ENCODE results near the gene SYT14. TPM values are rescaled to one million over a fixed set of nuclear protein-coding genes. Genes with fewer than 3 reads are reported as not detected.
A peak's percentile ranks its signal among the peaks of the same experiment; 100 is the strongest.
"Not testable (repeated sequence)": the region's sequence is repeated elsewhere in the genome, so short reads cannot be mapped to it uniquely, and the experiment has no call there.

SYT14 gene
- not detected in 2 replicates for total RNA-seq

- intact Hi-C loops (cut with micrococcal nuclease) = loop anchor here (10.0 kb wide), 1 partner anchor 53 kb away; no protein-coding TSS in a partner anchor
- Mint-ChIP-seq H3K9me3 (no peaks in the 10 kb centered on the region), H3K27ac (peak within 1 kb of the TSS; percentile 14), H3K4me3 (peak within 1 kb of the TSS; percentile 64), H3K4me1 (peaks cover 8% of the 10 kb centered on the region), H3K36me3 (ENCODE audit: low read depth) (peaks cover 3% of the 10 kb centered on the region), H3K27me3 (peaks cover 68% of the 10 kb centered on the region)
- DNase-seq = peak; percentile 57
Measured at GRCh38 chr1:209937996-209938959, at the start of gene SYT14. SYT14 (plus strand) TSS chr1:209938217; CDS start chr1:209938265, 48 bp downstream.

GRCh38 chr1:209888291-209889076 is 49.5 kb upstream of the SYT14 start:
- DNase-seq = peak; percentile 37
- H3K9me3 Mint-ChIP-seq = not testable (repeated sequence)

GRCh38 chr1:209889077-209889418 is 49.0 kb upstream of the SYT14 start:
- H3K9me3 Mint-ChIP-seq = no peaks in the 10 kb centered on the region
- intact Hi-C loops (cut with micrococcal nuclease) = loop anchor here (10.0 kb wide), 1 partner anchor 46 kb away; the partner anchor contains the start of gene SYT14
- no peak overlapping the region for H3K4me3 Mint-ChIP-seq
- DNase-seq = peak; percentile 50
- peaks cover 5% of the 10 kb centered on the region for H3K4me1 Mint-ChIP-seq
- no peak overlapping the region for H3K27ac Mint-ChIP-seq
- H3K36me3 Mint-ChIP-seq (ENCODE audit: low read depth) = no peaks in the 10 kb centered on the region
- peaks cover 15% of the 10 kb centered on the region for H3K27me3 Mint-ChIP-seq

More at GRCh38 chr1:209888291-209889076, 49.5 kb upstream of the SYT14 start:
- not testable (repeated sequence) for H3K4me1 Mint-ChIP-seq; H3K4me3 Mint-ChIP-seq; H3K36me3 Mint-ChIP-seq (ENCODE audit: low read depth); H3K27ac Mint-ChIP-seq
- H3K27me3 Mint-ChIP-seq = peaks cover 14% of the 10 kb centered on the region
- intact Hi-C loops (cut with micrococcal nuclease) = loop anchor here (10.0 kb wide), 1 partner anchor 46 kb away; the partner anchor contains the start of gene SYT14

GRCh38 chr1:209890641-209891330 is 47.2 kb upstream of the SYT14 start:
- intact Hi-C loops (cut with micrococcal nuclease) = no loop called here
- DNase-seq = peak; percentile 21
- no peak overlapping the region for H3K4me3 Mint-ChIP-seq
- H3K9me3 Mint-ChIP-seq = no peaks in the 10 kb centered on the region
- no peaks in the 10 kb centered on the region for H3K36me3 Mint-ChIP-seq (ENCODE audit: low read depth)
- no peak overlapping the region for H3K27ac Mint-ChIP-seq
- H3K4me1 Mint-ChIP-seq = peaks cover 5% of the 10 kb centered on the region
- H3K27me3 Mint-ChIP-seq = peaks cover 12% of the 10 kb centered on the region

- intact Hi-C loops (cut with micrococcal nuclease) = no loop called here
- Mint-ChIP-seq H3K4me3 (no peak overlapping the region), H3K4me1 (peaks cover 9% of the 10 kb centered on the region), H3K36me3 (ENCODE audit: low read depth) (no peaks in the 10 kb centered on the region), H3K27me3 (peaks cover 8% of the 10 kb centered on the region), H3K27ac (no peak overlapping the region), H3K9me3 (no peaks in the 10 kb centered on the region)
- peak; percentile 44 for DNase-seq
Measured at GRCh38 chr1:209893751-209894150, 44.3 kb upstream of the SYT14 start.

GRCh38 chr1:209895709-209896108 is 42.3 kb upstream of the SYT14 start:
- no peaks in the 10 kb centered on the region for H3K9me3 Mint-ChIP-seq
- peak; percentile 54 for DNase-seq
- H3K36me3 Mint-ChIP-seq (ENCODE audit: low read depth) = no peaks in the 10 kb centered on the region
- intact Hi-C loops (cut with micrococcal nuclease) = no loop called here
- H3K4me3 Mint-ChIP-seq = peak overlapping the region; percentile 3
- peaks cover 9% of the 10 kb centered on the region for H3K4me1 Mint-ChIP-seq
- peak overlapping the region; percentile 57 for H3K27ac Mint-ChIP-seq
- H3K27me3 Mint-ChIP-seq = peaks cover 8% of the 10 kb centered on the region

- H3K4me3 Mint-ChIP-seq = no peak overlapping the region
- peaks cover 8% of the 10 kb centered on the region for H3K27me3 Mint-ChIP-seq
- H3K4me1 Mint-ChIP-seq = peaks cover 9% of the 10 kb centered on the region
- no peaks in the 10 kb centered on the region for H3K9me3 Mint-ChIP-seq
- H3K36me3 Mint-ChIP-seq (ENCODE audit: low read depth) = no peaks in the 10 kb centered on the region
- intact Hi-C loops (cut with micrococcal nuclease) = no loop called here
- H3K27ac Mint-ChIP-seq = no peak overlapping the region
- DNase-seq = peak; percentile 25
Measured at GRCh38 chr1:209896346-209896745, 41.7 kb upstream of the SYT14 start.

GRCh38 chr1:209898271-209898670 is 39.7 kb upstream of the SYT14 start:
- H3K27me3 Mint-ChIP-seq; H3K9me3 Mint-ChIP-seq; H3K4me3 Mint-ChIP-seq; H3K36me3 Mint-ChIP-seq (ENCODE audit: low read depth); H3K27ac Mint-ChIP-seq; intact Hi-C loops (cut with micrococcal nuclease); H3K4me1 Mint-ChIP-seq: not testable (repeated sequence)
- peak; percentile 26 for DNase-seq

- H3K36me3 Mint-ChIP-seq (ENCODE audit: low read depth); H3K9me3 Mint-ChIP-seq; H3K4me1 Mint-ChIP-seq; H3K27me3 Mint-ChIP-seq; H3K27ac Mint-ChIP-seq; intact Hi-C loops (cut with micrococcal nuclease); H3K4me3 Mint-ChIP-seq: not testable (repeated sequence)
- DNase-seq = peak; percentile 29
Measured at GRCh38 chr1:209898851-209899250, 39.2 kb upstream of the SYT14 start.

GRCh38 chr1:209899948-209900347 is 38.1 kb upstream of the SYT14 start:
- H3K36me3 Mint-ChIP-seq (ENCODE audit: low read depth) = no peaks in the 10 kb centered on the region
- peaks cover 9% of the 10 kb centered on the region for H3K4me1 Mint-ChIP-seq
- no peak overlapping the region for H3K27ac Mint-ChIP-seq
- no peaks in the 10 kb centered on the region for H3K9me3 Mint-ChIP-seq
- intact Hi-C loops (cut with micrococcal nuclease) = no loop called here
- peaks cover 5% of the 10 kb centered on the region for H3K27me3 Mint-ChIP-seq
- peak; percentile 70 for DNase-seq
- H3K4me3 Mint-ChIP-seq = no peak overlapping the region

GRCh38 chr1:209900734-209901133 is 37.3 kb upstream of the SYT14 start:
- H3K27ac Mint-ChIP-seq = no peak overlapping the region
- peaks cover 4% of the 10 kb centered on the region for H3K4me1 Mint-ChIP-seq
- H3K4me3 Mint-ChIP-seq = no peak overlapping the region
- H3K27me3 Mint-ChIP-seq = peaks cover 3% of the 10 kb centered on the region
- intact Hi-C loops (cut with micrococcal nuclease) = no loop called here
- H3K9me3 Mint-ChIP-seq = no peaks in the 10 kb centered on the region
- H3K36me3 Mint-ChIP-seq (ENCODE audit: low read depth) = no peaks in the 10 kb centered on the region
- peak; percentile 41 for DNase-seq

GRCh38 chr1:209901211-209901610 is 36.8 kb upstream of the SYT14 start:
- no peak overlapping the region for H3K27ac Mint-ChIP-seq
- no peaks in the 10 kb centered on the region for H3K4me1 Mint-ChIP-seq
- no peak for DNase-seq
- peaks cover 3% of the 10 kb centered on the region for H3K27me3 Mint-ChIP-seq
- intact Hi-C loops (cut with micrococcal nuclease) = no loop called here
- no peaks in the 10 kb centered on the region for H3K9me3 Mint-ChIP-seq
- no peaks in the 10 kb centered on the region for H3K36me3 Mint-ChIP-seq (ENCODE audit: low read depth)
- H3K4me3 Mint-ChIP-seq = no peak overlapping the region

- H3K4me1 Mint-ChIP-seq; H3K27me3 Mint-ChIP-seq; DNase-seq; H3K9me3 Mint-ChIP-seq; H3K36me3 Mint-ChIP-seq (ENCODE audit: low read depth); intact Hi-C loops (cut with micrococcal nuclease); H3K4me3 Mint-ChIP-seq; H3K27ac Mint-ChIP-seq: not testable (repeated sequence)
Measured at GRCh38 chr1:209904774-209905173, 33.2 kb upstream of the SYT14 start.

Data from activated CD4-positive, alpha-beta T cell treated with anti-CD3 and anti-CD28 coated beads, Interleukin-2, amount 10 ng/mL, durations not matched to agents 24 days and 14 days (primary cell).